Skin of body (tissue), 2 donors: Measurements from ENCODE around the gene IGSF3. TPM values are rescaled to one million over a fixed set of nuclear protein-coding genes. Genes with fewer than 3 reads are reported as not detected.
"Not testable (repeated sequence)": the region's sequence is repeated elsewhere in the genome, so short reads cannot be mapped to it uniquely, and the experiment has no call there.

ENCODE experiments used
- DNase-seq: peaks from one replicate; lab custom pipeline; 2025; lab: John Stamatoyannopoulos, UW
- total RNA-seq: library from RNA; depleted of rRNA; stranded (reverse); fragments of >200 nt; gene quantifications from one replicate; pipeline ENCODE4 v1.2.3, GENCODE V29; 2014

The IGSF3 gene
- total RNA-seq, 1 donor from 2014 or later, result 47.0 TPM

- not testable (repeated sequence) for DNase-seq
Observed at GRCh38 chr1:116599369-116599768, 68.2 kb downstream of the IGSF3 start.

DNA sequence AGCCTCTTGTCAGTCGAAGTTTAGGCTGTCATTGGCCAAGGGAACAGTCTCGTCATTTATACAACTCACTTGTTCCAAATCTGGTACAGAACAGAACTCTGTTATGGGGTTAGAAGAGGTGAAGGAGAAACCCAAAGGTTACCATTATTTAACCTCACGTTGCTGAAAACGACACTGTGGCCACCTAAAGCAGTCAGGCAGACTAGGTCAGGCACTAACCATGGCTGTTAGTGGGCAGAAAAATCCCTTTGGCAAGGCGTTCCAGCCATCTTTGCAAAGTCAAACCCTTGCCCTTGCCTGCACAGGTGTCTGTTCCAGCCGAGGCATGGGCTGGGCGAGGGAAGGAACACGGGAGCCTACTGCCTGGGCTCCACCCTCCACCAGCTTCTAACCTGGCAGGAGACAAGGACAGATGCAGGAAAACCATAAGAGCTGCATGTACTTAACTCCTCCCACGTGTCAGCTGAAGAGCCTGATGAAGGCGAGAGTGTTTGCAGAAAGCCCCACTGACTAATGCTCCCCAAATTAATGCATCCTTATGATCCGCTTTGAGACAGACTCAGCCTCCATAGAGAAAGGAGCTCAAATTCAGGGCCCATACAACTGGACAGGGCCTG lies 69.0 kb downstream of the IGSF3 start:
- DNase-seq, result not testable (repeated sequence)

DNA sequence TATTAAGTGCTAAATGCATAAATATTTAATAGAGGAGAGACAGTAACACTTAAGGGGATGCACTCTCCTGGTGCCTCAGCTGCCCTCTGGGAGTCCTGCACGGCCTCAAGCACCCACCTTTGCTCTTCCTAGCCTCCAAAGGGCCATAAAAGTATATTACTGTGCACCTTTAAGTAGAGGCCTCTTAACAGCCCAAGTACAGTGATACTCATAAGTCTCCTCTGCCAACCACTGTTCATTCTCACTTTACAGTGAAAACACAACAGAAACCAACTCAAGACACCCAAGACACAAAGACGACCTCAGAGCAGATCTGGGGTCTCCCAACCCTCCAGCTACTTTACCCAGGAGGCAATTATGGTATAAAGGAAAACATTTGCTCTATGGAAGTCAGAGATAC lies 70.1 kb downstream of the IGSF3 start:
- DNase-seq, result not testable (repeated sequence)

- not testable (repeated sequence) for DNase-seq
Observed at GRCh38 chr1:116596742-116597307, 70.7 kb downstream of the IGSF3 start.

GRCh38 chr1:116595946-116596741 lies 71.4 kb downstream of the IGSF3 start:
- not testable (repeated sequence) for DNase-seq

- not testable (repeated sequence) for DNase-seq
Observed at GRCh38 chr1:116595065-116595840, 72.3 kb downstream of the IGSF3 start.

GRCh38 chr1:116593977-116594376 lies 73.6 kb downstream of the IGSF3 start:
- not testable (repeated sequence) for DNase-seq

- not testable (repeated sequence) for DNase-seq
Observed at GRCh38 chr1:116593401-116593800, 74.1 kb downstream of the IGSF3 start.

DNA sequence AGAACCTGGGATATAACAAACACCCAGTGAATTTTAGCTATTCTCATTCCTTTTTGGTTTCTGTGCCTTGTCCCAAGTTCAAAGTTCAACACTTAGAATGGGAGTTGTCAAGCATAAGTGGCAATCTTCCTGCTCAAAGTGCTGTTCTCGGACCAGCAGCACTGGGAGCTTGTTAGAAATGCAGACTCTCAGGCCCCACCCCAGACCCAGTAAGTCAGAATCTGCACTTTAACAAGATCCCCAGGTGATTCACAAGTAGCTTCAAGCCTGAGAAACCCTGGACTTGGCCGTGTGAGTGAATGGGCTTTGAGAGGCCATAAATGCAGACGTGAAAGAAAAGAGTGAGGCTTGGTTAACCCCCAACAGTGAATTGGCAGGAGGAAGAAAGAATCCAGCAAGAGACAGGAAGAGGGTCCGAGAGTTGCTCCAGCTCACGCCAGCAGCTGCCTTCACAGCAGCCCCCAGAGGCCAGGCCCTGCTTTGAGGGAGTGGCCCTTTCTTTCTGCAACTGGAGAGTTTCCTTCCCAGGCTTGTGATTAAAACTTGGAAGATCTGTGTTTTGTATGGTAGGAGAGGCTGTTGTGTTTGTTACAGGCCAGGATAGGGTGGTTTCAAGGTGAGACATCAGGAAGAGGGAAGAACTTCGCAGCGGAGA lies 75.5 kb downstream of the IGSF3 start:
- DNase-seq, result not testable (repeated sequence)

DNA sequence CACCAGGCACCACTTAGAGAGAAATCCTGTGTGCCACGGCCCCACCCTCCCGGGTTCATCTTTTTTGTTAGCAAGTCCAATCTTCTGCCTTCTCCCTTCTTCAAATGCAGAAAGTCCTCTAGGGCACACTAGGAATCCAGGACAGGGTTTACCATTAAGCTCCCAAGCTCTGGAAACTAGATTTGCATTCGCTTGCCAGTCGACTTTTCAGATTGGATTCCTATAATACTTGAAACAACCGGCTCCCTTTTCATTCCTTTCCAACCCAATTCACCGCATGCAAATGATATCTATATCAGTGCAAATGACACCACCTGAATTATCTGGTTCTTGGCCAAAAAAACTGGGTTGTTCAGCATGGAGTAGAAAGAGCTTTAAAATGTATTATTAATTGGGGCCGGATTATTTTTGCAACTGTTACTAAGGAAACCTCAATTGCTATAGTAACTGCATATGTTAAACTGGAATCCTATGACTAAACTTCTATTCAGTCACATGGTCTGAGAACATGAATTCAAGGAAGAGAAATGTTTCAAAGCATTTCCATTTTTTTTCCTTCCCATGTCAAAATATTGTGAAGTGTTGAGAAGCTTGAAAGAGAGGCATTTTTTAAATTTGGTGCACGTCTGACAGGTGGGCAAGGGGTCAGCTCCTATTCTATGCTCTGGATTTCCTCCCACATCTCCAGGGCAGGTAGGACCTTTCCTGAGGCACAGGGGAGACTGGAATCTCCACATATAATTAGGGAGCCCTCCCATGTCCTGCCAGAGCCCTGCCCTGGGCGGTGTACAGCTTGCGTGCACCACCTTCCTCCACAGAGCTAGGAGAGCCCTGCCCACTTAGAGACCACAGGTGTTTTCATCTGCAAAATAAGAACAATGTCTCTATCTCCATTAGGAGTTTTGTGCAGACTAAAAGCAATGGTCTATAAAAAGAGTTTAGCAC lies 76.3 kb downstream of the IGSF3 start:
- DNase-seq, result not testable (repeated sequence)

- DNase-seq, result not testable (repeated sequence)
Observed at GRCh38 chr1:116590359-116591005, 77.1 kb downstream of the IGSF3 start.

- DNase-seq, result not testable (repeated sequence)
Observed at GRCh38 chr1:116589101-116589735, 78.3 kb downstream of the IGSF3 start.

GRCh38 chr1:116587501-116588227 lies 79.9 kb downstream of the IGSF3 start:
- DNase-seq, result no peak

DNA sequence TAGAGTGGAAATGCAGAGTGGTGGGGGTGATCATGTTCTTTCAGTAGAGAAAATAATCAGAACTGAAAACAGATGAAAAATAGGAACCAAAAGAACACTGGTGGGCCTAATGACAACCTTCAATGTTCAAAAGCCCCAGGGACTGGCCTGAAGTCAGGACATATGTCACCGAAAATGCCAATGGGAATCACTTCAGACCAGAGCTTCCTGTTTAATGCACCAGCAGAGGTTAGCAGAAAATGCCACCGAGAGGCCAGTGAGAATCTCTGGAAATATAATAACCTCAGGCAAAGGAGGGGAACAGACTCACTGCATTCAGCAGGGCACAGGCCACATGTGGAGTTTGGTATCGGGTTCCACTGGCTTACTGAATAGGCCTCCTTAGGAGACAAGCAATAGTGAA lies 80.8 kb downstream of the IGSF3 start:
- no peak for DNase-seq

DNA sequence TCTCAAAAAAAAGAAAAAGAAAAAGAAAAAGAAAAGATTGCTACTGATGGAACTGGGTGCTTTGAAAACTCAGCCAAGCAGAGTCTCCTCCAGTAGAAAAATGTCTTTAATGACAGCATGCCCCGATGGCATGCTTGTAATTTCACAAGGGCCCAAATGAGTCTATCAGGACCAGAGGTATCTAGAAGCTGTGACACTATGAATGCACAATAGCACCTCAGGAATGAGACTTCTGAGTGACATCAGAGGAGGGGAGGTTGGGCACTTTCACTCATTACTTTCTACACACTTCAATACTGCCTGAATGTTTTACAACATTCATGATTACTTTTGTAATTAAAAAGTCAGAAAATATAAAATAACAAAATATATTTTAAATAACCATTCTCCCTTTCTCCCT lies 81.6 kb downstream of the IGSF3 start:
- DNase-seq, result no peak

- DNase-seq, result no peak
Observed at GRCh38 chr1:116581323-116581885, 86.1 kb downstream of the IGSF3 start.

GRCh38 chr1:116580446-116581322 lies 86.8 kb downstream of the IGSF3 start:
- DNase-seq, result no peak
